Stimulated activated CD4-positive, alpha-beta T cell treated with anti-CD3 and anti-CD28 coated beads, Interleukin-4, amount 100 ng/mL, for 48 hours (primary cell): ENCODE measurements around the gene PRR36.
"Not testable (repeated sequence)": the region's sequence is repeated elsewhere in the genome, so short reads cannot be mapped to it uniquely, and the experiment has no call there.

Experiments used
- DNase-seq, 2 donors: peaks; one replicate each; pipeline ENCODE4 v3.0.0-alpha.2; 2020; ENCODE audit warnings: low read depth in 2 of 2

The PRR36 gene

GRCh38 chr19:7860714-7861618 is 13.2 kb downstream of the PRR36 start:
- DNase-seq = no peak

- no peak for DNase-seq
These were observed 14.1 kb downstream of the PRR36 start for GRCh38 chr19:7859831-7860713.

GRCh38 chr19:7859087-7859486 is 15.1 kb downstream of the PRR36 start:
- DNase-seq = not testable (repeated sequence)

GRCh38 chr19:7858109-7858770 is 15.9 kb downstream of the PRR36 start:
- DNase-seq = no peak

GRCh38 chr19:7857727-7858108 is 16.5 kb downstream of the PRR36 start:
- DNase-seq = no peak

- no peak for DNase-seq
These were observed 17.2 kb downstream of the PRR36 start for GRCh38 chr19:7856679-7857663.

GRCh38 chr19:7856109-7856591 is 18.0 kb downstream of the PRR36 start:
- DNase-seq = no peak

GRCh38 chr19:7855426-7856108 is 18.6 kb downstream of the PRR36 start:
- no peak for DNase-seq

GRCh38 chr19:7853770-7854128 is 20.4 kb downstream of the PRR36 start:
- DNase-seq = no peak

- DNase-seq = peak; percentile 60 to 71
These were observed 21.1 kb downstream of the PRR36 start for GRCh38 chr19:7852851-7853769.

- DNase-seq = no peak
These were observed 22.3 kb downstream of the PRR36 start for GRCh38 chr19:7851623-7852500.

GRCh38 chr19:7850945-7851622 is 23.1 kb downstream of the PRR36 start:
- no peak for DNase-seq

GRCh38 chr19:7850000-7850813 is 24.0 kb downstream of the PRR36 start:
- DNase-seq = no peak

GRCh38 chr19:7849631-7849999 is 24.6 kb downstream of the PRR36 start:
- no peak for DNase-seq

GRCh38 chr19:7848779-7849457 is 25.3 kb downstream of the PRR36 start:
- DNase-seq = no peak

GRCh38 chr19:7847664-7848063 is 26.5 kb downstream of the PRR36 start:
- DNase-seq = no peak
